Fibroblast of the aortic adventitia (primary cell): ENCODE results near the gene PLCB3. TPM values are rescaled to one million over a fixed set of nuclear protein-coding genes. Genes with fewer than 3 reads are reported as not detected.
A peak's percentile ranks its signal among the peaks of the same experiment; 100 is the strongest.

Experiments used
- DNase-seq: peaks from one replicate; pipeline ENCODE4 v3.0.0-alpha.2; 2010; ENCODE audit warnings: low read depth
- H3K4me3 ChIP-seq: 2 replicates; pipeline ENCODE4 v1.5.1; 2011; ENCODE audit warnings: low read depth, mild to moderate bottlenecking, control low read depth, low read length, moderate library complexity
- CTCF ChIP-seq: IDR thresholded peaks from 2 replicates; pipeline ENCODE4 v1.5.1; 2011; ENCODE audit warnings: mild to moderate bottlenecking, low read length, control low read depth, inconsistent platforms; ENCODE audit not compliant: insufficient read depth
- total RNA-seq: library from RNA; depleted of rRNA; stranded (reverse); fragments of >200 nt; gene quantifications from 2 replicates; pipeline ENCODE4 v1.2.3, GENCODE V29; 2012; ENCODE audit warnings: low replicate concordance

PLCB3 gene
- total RNA-seq, 1 donor: 47.5 TPM

- TF ChIP-seq CTCF: no peak
- no peak overlapping the region for H3K4me3 ChIP-seq
These were observed 27.4 kb downstream of the PLCB3 start for GRCh38 chr11:64278576-64279190.

GRCh38 chr11:64281957-64282770 lies 30.8 kb downstream of the PLCB3 start:
- H3K4me3 ChIP-seq: no peak overlapping the region
- no peak for TF ChIP-seq CTCF
- no peak for DNase-seq

More at GRCh38 chr11:64278576-64279190, 27.4 kb downstream of the PLCB3 start:
- DNase-seq: no peak

GRCh38 chr11:64283092-64283491 lies 31.8 kb downstream of the PLCB3 start:
- H3K4me3 ChIP-seq: peak overlapping the region; percentile 87
- no peak for DNase-seq
- TF ChIP-seq CTCF: no peak

GRCh38 chr11:64284048-64284961 lies 33.0 kb downstream of the PLCB3 start, which contains the start of gene BAD:
Gene BAD, minus strand, starts transcription at chr11:64284665. Its CDS starts 297 bp downstream, at chr11:64284368.
- peak within 1 kb of the TSS; percentile 87 for H3K4me3 ChIP-seq
- DNase-seq: peak; percentile 90
- TF ChIP-seq CTCF: no peak

- peak; percentile 68 for DNase-seq
- peak within 1 kb of the TSS; percentile 87 for H3K4me3 ChIP-seq
- TF ChIP-seq CTCF: no peak
These were observed 33.9 kb downstream of the PLCB3 start, which contains the start of gene GPR137 for GRCh38 chr11:64284962-64285884. Gene GPR137, plus strand, starts transcription at chr11:64285848. Its CDS starts 677 bp downstream, at chr11:64286525.
